ENCODE results near the gene SPOCK1.

- TF ChIP-seq CTCF (conservative IDR thresholded peaks at IDR 0.05; ENCODE audit: low read depth, low read length) (peak; percentile 76), EZH2 (IDR thresholded peaks at IDR 0.05; ENCODE audit: borderline replicate concordance, low read depth, low read length, poor library complexity, severe bottlenecking) (no peak)
Measured at GRCh38 chr5:137320056-137321045, 178.8 kb downstream of the SPOCK1 start.

All from A673 (cell line).